GM21576 (cell line): ENCODE data around the gene PHYKPL.
"Not testable (repeated sequence)": the region's sequence is repeated elsewhere in the genome, so short reads cannot be mapped to it uniquely, and the experiment has no call there.

Experiments used
- ATAC-seq: cut with Tn5 transposase; IDR thresholded peaks from one replicate; pipeline ENCODE4 v1.9.1; 2021; ENCODE audit warnings: mild to moderate bottlenecking, moderate library complexity; ENCODE audit not compliant: unreplicated experiment

PHYKPL gene

DNA sequence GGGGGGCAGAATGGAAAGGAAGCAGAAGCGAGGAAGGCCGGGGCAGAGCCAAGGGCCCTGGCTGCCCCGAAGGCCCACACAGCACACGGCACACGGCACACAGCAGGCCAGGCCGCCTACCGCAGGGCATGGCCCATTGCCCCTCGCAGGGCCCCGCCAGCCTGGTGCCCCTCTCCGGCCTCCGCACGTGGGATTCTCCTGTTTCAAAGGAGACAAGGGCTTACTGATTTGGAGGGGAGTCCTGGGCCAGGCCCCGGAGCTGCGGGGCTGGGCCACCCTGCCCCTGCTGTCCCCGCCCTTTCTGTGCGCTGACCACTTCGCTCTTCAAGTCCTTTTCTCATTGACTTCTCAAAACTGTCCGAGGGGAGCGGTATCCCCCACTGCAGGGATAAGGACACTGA lies 7.7 kb upstream of the PHYKPL start:
- ATAC-seq, result no peak

DNA sequence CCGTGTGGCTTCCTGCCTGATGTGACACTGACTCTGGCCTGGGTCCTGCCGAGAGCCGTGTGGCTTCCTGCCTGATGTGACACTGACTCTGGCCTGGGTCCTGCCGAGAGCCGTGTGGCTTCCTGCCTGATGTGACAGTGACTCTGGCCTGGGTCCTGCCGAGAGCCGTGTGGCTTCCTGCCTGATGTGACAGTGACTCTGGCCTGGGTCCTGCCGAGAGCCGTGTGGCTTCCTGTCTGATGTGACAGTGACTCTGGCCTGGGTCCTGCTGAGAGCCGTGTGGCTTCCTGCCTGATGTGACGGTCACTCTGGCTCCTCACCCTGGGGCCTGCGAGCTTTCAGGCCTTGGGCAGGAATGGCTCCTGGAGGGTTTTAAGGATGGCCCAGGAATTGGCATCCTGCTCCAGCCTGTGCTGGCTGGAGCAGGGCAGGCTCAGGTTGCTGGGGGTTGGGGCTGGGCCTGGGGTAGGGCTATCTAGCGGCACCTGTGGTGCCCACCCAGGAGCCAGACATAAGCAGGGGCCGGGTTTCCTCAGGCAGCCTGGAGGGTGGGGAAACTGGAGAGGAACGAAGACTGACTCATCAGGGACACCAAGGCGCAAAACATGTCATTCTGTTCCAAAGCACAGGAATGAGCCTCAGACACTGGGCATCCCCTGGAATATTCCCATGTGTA lies 7.2 kb upstream of the PHYKPL start:
- ATAC-seq, result not testable (repeated sequence)

DNA sequence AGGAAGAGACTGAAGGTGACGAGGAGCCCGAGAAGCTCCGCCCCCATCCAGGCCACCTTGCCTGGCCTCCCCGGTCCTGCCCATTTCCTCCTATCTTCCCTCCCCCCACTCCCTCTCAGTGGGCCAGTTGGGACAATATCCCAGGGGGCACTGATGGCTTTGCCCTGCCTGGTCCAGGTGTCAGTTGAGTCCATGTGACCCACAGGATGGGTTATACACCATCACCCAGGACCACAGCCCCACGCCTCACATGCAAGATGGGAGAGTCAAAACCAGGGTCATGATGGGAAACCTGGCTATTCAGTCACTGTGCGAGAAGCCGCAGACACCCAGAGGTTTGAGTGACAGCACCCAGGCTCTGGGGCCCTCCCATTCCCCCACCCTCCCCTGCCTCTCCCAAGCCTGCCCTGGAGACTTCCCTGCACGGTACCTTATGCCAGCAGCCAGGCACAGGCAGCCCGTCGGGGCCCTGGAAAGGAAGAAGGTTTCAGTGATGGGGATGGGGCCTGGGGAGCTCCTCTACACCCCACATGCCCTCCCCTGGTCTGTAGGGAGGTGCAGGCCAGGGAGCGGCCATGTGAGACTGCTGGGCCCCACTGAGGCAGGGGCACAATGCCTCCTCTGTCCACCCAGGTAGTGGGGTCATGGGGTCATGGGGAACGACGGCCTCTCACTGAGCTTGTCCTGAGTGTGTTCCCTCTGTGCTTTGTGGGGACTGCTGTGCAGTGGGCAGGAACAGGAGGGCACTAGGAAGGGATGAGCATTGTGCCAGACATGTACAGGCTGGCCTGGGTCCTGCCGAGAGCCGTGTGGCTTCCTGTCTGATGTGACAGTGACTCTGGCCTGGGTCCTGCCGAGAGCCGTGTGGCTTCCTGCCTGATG lies 6.3 kb upstream of the PHYKPL start:
- no peak for ATAC-seq

DNA sequence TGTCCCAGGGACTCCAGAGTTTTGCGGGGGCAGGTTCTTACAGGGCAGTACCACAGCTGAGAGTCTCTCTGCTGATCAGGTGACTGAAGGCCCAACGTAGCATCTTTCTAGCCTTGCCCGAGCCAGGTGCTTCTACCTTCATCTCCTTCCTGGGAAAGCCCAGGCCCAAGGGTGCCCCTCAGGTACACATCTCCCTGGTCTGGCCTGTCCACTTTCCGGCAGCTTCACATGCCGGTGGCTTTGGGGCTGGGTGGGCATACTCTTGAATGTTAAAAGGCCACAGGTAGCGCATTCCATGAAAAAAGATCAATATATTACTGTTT lies 5.7 kb upstream of the PHYKPL start:
- ATAC-seq, result no peak

DNA sequence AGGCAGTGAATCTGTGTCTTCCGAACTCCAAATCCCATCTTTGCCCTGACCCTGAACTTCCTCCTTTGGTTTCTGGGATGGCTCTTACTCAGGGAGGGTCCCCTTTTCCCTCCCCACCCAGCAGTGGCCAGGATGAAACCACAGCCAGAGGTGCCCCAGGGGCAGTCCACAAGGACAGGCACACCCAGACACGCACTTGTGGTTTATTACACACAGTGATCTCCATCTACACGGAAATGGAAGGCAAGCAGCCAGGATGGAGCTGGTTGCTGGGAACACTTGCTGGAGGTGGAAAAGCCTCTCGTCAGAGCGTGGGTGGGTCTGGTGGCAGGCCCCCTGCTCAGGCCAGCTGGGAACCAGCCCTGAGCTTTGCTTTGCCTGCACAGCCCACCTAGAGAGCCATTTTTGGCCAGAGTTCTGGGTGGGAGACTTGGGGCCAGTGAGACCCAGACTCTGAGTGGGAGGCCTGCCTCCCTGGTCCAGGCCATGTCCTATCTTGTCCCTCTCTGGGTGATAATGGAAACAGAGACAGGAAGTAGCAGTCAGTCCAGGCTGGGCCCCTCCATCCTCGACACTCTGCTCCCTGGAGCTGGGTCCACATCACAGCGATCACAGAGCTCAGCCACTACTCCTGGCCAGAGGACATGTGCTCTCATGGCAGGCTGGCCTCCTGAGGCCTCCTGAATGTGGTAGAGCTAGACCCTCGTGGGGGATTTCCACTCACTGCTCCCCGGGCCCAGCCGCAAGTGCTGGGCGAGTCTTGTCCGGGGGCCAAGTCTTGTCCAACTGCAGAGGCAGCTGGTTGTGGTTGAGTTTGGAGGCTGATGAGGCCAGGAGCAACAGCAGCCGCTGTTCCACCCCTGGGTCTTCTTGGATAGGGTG lies 5.1 kb upstream of the PHYKPL start:
- ATAC-seq, result no peak

DNA sequence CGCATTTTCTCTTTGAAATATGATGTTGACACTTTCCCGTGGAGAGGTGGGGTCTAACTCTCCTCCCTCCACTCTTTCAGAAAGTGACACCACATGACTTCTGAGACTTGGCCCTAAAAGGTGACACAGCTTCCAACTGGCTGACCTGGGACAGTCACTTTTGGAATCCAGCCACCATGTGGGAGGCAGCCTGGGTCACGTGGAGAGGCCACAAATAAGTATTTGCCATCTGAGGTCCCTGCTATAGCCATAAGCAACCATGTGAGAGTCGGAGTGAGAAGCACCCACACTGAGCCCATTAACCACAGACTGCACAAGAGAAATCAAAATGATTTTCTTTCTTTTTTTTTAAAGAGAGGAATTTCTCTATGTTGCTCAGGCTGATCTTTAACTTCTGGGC lies 4.1 kb upstream of the PHYKPL start:
- no peak for ATAC-seq

DNA sequence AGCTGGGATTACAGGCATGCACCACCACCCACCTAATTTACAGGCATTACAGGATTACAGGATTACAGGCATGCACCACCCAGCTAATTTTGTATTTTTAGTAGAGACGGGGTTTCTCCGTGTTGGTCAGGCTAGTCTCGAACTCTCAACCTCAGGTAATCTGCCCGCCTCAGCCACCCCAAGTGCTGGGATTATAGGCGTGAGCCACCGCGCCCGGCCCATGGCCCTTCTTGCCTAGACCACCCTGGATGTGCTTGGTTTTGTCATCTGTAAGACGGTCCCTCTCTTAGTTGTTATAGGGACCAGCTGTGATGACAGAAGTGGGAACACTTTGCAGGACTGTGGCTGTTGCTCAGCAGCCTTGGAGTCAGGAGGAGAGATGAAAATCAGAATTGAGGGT lies 3.5 kb upstream of the PHYKPL start:
- no peak for ATAC-seq

DNA sequence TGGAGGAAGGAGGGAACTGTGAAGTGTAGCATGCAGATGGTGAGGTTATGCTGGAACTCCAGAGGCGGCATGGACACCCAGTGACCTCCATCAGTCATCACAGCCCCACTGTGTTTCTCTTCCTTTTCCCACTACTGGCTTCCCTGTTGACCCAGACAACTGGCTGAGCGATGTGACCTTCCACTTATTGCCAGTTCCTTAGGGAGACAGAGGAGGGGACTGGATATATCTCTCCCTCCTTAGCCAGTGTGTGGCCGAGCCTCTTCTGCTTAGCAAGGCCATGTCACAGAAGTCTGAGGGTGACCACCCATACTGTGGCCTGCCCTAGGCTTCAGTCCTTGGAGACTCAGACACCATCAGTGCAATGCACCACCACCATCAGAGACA lies 3.0 kb upstream of the PHYKPL start:
- no peak for ATAC-seq

DNA sequence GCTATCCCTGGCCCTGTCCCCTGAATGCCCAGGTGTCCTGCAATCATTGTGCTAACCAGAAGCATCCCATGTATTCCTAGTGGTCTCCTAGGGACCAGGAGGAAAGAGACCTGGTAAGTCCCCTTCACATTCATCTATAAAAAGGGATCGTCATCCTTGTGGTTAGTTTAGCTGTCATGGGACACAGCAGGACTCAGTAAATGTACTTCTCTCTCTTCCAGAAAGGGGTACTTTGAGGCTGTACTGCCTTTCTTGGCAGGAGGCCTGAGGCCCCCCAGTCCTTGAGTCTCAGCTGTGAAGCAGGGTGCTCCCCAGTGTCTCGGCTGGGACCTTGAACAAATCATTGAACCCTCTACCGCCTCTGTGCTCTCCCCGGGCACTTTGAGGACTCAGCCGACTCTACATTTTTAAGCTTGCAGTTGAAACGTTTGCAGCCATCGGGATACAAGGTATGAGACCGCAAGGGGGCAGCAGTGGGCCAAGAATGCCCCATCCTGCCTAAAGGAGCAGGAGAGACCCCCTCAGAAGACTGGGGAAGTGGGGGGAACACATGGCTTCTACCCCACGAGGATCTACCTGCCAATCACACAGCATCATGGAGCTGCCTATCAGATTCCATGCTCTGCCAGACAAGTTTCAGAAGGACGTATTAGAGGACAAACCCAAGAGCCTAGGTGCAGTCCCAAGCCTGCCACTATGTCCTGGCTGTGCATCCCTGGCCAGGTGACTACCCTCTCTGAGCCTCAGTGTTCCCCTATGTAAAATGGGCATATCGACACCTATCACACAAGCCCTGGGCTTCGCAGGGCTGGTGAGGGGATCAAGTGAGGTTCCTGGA lies 2.4 kb upstream of the PHYKPL start:
- no peak for ATAC-seq

DNA sequence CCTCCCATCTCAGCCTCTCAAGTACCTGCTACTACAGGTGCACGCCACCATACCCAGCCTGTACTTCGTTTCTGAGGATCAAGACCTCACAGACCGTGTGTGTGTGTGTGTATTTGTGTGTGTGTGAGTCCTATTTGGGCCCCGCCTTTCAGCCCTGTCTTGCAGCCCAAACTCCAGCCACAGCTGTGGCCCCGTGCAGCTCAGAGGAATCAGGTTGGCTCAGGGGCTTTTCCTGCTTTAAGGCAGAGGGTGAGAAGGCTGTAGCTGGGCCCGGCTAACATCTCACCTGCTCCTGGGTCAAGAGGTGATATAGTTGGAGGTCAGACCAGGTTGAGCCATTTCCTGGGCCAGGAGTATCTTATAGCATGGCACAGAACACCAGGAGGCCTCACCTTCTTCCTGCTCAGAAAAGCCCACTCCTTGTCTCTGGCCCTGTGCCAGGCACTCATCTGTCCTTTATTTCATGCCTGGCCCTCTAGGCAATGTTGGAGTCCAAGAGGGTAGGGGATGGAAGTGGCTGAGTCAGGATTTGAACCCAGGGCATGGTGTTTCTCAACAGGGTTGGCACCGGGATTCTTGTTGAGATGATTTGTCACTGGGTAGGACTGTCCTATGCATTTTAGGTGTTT lies 1.6 kb upstream of the PHYKPL start:
- no peak for ATAC-seq

DNA sequence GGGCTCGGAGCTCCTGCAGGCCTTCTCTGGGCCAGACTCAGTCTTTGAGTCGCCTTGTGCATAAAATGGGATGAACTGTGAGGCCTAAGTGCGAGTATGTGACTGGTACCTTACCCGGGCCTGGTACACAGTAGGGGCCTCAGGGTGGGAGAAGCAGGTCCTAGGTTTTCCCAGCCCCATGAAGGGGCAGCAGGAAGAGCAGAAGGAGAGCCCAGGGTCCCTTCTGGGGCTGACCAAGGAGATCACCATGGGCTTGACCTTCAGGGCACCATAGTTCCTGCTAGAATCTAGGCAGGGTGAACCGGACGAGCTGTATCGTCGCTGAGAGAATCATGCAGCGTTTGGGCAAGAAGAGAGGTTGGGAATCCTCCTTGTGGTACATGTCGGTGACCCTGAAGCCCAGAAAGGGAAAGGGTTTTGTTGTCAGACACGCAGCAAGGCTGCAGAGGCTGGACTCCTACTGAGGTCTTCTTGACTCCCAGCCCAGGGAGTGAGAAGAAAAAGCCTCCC lies 373 bp upstream of the PHYKPL start:
- no peak for ATAC-seq

DNA sequence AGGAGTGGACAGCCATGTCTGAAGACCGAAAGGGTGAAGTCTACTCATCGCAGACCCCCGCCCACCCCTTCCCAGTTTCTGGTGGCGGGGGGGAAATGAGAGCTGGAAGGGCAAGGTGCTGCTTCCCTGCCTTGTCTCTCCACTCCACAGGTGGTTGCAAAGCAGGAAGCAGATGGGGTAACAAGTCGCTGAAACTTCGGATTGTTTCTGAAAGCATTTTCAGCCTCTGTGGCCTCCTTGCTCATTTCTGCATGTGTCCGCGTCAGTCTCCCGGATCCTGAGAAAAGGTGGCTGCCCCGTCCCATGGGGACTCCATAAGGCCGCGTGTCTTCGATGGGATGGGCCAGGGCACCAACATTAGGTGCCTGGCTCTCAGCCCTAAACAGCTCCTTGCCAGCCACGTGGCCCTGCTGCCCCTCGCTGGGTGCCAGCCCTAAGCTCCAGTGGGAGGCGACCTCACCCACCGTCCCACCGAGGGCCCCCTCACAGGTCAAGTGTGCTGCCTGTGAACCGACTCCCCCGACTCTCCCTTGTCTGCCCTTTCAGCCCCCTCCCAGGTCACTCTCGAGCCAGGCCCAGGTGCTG lies 971 bp downstream of the PHYKPL start:
- ATAC-seq, result no peak

DNA sequence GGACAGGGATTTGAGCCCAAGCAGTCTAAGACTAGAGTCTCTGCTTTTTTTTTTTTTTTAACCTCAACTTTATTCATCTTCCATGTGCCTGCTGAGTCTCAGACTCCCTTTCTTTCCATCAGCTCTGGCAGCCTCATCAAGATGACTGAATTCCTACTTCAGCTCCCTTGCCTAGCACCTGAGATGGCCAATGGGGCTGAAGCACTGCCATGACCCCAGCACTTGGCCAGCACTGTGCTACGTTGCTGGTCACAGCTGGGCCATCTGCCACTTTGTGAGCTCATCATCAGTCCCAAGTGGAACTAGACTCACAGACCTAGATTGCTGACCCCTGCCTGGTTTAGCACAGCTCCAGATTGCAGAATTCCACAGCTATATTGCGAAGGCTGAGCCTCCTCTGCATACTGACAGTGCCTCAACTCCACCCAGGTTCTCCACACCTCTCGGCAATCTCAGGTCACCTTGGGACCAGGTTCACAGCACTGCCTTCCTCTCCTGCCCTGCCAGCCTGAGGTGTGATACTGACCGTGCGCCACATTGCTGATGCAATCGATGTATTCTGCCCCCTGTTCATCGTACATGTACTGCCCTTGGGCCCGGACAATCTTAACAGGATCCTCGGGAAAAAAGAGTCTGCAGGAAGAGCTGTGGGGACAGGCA lies 1.6 kb downstream of the PHYKPL start:
- ATAC-seq, result no peak

DNA sequence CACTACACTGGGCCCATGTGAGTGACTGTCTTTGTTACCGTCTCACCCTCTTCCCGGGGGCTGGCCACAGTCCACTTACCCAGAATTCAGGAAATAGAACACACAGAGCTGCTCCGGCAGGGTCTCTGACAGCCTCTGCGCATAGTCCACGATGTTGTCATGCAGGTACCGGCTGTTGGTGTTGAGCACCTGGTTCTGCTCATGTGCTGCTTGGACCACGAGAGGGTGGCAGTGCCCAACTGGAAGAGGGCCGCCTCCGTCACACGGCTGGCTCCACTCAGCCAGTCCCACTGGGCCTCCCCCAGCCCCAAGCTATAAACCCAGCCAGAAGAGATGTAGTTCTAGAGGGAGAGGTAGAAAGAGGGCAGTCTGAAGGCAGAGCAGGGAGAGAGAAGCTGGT lies 2.7 kb downstream of the PHYKPL start:
- ATAC-seq, result no peak

DNA sequence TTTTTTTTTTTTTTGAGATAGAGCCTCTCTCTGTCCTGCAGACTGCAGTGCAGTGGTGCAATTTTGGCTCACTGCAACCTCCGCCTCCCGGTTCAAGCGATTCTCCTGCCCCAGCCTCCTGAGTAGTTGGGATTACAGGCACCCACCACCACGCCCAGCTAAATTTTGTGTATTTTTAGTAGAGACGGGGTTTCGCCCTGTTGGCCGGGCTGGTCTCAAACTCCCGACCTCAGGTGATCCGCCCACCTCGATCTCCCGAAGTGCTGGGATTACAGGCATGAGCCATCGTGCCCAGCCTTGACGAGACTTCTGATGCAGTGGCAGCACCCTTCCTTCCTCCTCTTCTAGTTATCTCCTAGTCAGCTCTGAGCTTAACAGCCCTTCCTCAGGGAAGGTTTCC lies 3.5 kb downstream of the PHYKPL start:
- not testable (repeated sequence) for ATAC-seq

DNA sequence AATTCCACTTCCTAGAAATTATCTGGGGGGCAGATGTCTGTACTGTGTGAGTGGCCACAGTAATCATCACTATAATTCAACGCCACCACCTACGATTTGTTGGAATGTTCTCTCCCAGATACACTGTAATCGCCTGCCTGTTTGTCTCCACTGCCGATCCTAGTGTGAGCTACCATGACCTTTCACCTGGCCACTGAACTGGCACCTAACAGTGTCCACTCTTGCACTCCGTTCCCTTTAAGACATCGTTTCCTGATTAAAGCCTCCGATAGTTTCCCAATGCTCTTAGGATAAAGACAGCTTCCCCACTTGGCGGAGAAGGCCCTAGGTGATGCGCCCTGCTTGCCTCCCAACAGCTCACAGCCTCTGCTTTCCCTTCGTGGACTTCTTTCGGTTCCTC lies 4.0 kb downstream of the PHYKPL start:
- ATAC-seq, result no peak

DNA sequence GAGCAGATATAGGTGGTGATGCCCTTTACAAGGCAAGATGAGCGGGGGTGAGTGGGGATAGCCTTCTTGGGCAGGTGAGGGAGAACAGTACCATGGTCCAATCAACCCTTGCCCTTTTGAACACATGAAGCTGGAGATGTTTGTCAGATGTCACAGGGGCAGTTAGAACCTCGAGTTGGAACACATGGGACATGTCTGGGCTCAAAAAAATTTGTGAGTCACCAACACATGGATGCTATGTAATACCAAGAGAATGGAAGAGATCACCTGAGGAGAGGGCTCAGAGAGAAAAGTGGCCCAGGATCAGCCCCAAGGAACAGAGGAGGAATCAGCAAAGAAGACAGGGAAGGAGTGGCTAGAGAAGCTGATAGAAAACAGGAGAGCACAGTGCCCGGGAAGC lies 4.7 kb downstream of the PHYKPL start:
- ATAC-seq, result no peak

DNA sequence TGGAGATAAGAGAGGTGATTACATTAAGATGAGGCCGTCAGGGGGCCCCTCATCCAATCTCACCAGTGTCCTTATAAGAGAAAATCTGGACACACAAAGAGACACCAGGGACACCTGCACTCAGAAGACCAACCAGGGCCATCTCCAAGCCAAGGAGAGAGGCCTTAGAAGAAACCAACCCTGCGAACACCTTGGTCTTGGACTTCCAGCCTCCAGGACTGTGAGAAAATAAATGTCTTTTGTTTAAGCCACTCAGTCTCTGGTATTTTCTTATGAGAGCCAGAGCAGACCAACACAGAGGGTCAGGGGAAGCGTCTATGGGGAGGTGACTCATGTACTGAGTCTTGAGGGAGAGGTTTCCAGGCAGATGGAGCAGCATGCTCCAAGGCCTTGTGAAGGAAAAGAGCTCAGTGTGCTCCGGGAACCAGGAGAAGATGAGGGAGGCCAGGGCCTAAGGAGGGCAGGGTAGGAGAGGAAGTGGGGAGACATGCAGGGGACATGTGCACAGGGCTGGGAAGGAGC lies 5.4 kb downstream of the PHYKPL start:
- ATAC-seq, result no peak

DNA sequence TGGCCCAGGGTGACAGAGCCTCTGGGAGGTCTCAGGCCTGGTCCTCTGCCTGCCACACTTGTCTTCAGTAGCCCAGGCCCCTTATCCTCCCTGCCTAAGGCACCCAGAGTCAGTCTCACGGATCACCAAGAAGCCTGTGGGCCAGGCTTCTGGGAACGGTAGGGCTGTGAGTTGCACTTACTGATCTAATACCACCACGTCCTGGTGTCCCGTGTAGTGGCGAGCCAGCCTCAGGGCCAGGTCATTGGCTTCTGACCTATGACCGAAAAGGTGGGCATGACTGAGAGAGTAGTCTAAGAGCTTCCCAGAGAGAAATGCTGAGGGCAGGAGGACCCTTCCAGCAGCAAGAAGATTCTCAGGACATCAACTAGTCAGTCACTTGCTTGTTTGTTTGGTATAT lies 7.4 kb downstream of the PHYKPL start:
- ATAC-seq, result no peak
